Measurements from ENCODE around the gene SLC22A23.

GRCh38 chr6:3481640-3482039 lies 24.8 kb upstream of the SLC22A23 start:
- no peak for TF ChIP-seq CTCF (IDR thresholded peaks at IDR 0.05)
- no peak for TF ChIP-seq POLR2A (IDR thresholded peaks at IDR 0.05)
